ENCODE data around the gene DNAJA4.

DNAJA4 gene

GRCh38 chr15:78280319-78281072, 16.1 kb downstream of the DNAJA4 start:
- DNase-seq (ENCODE audit: low spot score) = no peak

DNA sequence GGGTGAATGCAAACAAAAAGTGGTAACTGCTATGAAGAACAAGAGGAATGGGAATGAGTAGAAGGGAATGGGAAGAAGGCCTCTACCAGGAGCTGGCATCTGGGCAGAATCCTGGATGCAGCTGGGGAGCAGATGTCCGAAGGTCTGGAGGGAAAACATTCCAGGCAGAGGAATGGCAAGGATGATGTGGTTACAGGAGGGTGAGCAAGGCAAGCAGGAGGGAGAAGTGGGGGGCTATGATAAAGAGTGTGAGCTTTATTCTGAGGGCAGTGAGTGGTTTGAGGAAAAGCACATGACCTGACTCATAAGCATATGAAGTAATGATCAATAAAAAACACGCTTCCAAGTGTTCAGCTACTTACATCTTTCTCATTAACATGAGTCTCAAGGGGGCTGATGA, 18.0 kb downstream of the DNAJA4 start:
- no peak for DNase-seq (ENCODE audit: low spot score)

GRCh38 chr15:78284758-78285157, 20.4 kb downstream of the DNAJA4 start:
- no peak for DNase-seq (ENCODE audit: low spot score)

- DNase-seq (ENCODE audit: low spot score) = no peak
Measured at GRCh38 chr15:78290222-78290621, 25.9 kb downstream of the DNAJA4 start.

GRCh38 chr15:78291052-78291451, 26.7 kb downstream of the DNAJA4 start:
- DNase-seq (ENCODE audit: low spot score) = no peak

- no peak for DNase-seq (ENCODE audit: low spot score)
Measured at GRCh38 chr15:78291698-78292097, 27.3 kb downstream of the DNAJA4 start.

DNA sequence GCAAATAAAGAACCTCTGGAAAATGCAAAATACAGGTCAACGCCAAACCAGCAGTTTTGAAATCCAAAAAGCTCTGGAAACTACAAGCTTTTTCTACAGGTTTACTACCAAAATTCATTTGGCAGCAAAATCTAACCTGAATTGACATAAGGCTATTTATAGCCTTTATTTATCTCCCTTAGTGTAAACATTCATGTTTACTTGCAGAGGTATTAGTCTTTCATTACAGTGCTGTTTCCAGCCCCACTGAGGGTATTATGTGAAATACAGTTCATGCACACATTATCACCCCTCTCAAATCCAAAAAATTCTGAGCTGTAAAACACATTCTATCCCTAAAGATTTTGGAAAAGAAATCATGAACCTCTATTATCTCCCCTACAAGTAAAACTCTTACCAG, 27.9 kb downstream of the DNAJA4 start:
- DNase-seq (ENCODE audit: low spot score) = no peak

GRCh38 chr15:78299101-78299930, 35.0 kb downstream of the DNAJA4 start, which contains the start of gene SKIC8:
SKIC8 (minus strand) TSS chr15:78299609; CDS start chr15:78295686, 3,923 bp downstream.
- peak; percentile 97 for DNase-seq (ENCODE audit: low spot score)

DNA sequence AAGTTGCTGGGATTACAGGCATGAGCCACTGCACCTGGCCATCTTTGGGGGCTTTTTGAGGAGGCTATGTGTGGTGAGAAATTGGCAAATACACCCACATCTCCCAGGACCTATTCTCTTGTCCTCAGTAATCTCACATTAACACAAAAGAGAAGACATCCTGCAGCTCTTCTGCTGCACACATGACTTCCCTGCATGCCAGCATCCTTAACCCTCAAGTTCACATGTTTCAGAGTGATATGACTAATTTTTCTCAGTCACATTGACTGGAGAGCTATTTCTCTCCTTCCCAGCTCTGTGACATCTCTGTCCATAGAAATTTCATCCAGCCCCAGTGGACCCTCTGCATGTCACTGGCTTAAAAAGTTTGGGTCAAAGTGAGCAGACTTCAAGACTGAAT, 37.0 kb downstream of the DNAJA4 start:
- no peak for DNase-seq (ENCODE audit: low spot score)

DNA sequence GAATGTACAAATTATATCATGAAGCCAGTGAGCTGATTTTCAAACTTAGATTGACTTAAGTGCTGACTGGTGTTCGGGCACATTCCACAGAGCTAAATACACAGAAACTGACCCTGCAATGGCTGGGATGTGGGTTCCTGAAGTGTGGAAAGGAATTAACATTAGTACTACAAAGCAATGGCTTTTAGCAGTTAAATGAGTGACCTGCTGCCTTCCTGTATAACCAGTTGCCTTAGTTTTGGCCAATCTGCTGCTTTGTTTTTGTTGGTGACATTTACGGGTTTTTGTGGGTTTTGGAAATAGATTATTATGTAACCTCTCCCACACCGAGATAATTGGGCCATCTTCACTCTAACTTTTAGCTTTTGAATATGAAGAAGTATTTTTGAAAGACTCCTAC, 37.5 kb downstream of the DNAJA4 start:
- DNase-seq (ENCODE audit: low spot score) = no peak

GRCh38 chr15:78302579-78303312, 38.4 kb downstream of the DNAJA4 start:
- DNase-seq (ENCODE audit: low spot score) = peak; percentile 54

DNA sequence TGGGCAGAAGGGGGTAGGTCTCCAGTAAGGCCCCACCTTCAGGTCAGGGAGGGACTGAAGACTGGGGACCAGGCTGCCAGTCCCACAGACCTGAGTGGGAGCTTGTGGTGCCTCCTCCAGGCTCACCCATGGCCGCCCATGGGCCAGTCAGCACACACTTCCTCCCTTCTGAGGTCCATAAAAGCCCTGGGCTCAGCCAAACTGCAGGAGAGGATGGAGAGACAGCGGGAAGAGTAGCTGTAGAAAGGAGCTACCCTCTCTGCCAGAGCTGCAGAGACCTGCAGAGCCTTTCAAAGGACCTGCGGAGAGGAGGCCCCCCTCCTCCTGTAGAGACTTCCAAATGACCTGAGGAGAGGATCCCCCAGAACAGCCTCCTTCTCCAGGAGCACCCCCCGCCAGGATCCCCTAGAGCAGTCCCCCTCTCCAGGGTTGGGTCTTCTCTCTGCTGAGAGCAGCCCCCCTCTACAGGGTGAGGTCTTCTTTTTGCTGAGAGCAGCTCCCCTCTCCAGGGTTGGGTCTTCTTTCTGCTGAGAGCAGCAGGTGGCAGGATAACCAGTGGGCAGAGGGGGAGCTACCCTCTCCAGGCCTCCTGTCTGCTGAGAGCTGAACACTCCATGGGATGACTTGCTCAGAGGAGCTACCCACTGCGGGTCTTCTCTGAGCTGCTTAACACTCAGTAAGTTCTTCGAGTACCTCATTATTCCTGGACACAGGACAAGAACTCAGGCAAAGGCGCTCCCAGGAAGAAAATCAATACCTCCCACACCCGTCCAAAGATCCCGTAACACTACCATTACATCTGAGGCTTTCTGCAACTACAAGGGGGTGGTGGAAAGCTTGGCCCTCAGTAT, 40.1 kb downstream of the DNAJA4 start:
- no peak for DNase-seq (ENCODE audit: low spot score)

DNA sequence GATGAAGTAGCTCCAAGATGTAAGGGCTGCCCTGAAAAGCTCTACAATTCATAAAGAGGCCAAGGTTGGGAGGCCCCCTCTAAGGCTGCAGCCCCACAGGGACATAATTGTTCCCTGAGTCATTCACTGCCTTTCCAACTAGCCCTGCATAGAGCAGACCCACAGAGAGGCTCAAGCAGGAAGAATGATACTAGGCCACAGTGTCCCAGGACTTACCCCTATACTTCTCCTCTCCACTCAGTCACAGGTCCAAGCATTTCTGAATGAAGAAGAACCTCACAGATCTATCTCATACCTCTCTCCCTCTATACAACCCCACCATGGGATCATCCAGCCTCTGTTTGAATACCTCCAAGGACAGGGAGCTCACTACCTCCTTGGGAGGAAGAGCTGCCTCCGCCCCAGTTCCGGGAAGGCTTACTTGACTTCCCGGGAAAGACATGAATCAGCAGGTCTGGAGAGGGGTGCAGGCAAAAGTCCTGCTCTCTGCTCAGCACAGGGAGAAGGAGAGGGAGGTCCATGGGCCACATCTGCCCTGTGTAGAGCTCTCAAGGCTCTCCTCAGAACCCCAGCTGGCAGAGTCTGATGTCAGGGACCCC, 41.9 kb downstream of the DNAJA4 start:
- peak; percentile 73 for DNase-seq (ENCODE audit: low spot score)

GRCh38 chr15:78307976-78308375, 43.6 kb downstream of the DNAJA4 start:
- DNase-seq (ENCODE audit: low spot score) = no peak

- DNase-seq (ENCODE audit: low spot score) = peak; percentile 86
Measured at GRCh38 chr15:78308422-78309032, 44.2 kb downstream of the DNAJA4 start.

GRCh38 chr15:78311292-78311691, 46.9 kb downstream of the DNAJA4 start:
- DNase-seq (ENCODE audit: low spot score) = no peak

GRCh38 chr15:78312536-78312935, 48.2 kb downstream of the DNAJA4 start:
- no peak for DNase-seq (ENCODE audit: low spot score)

DNA sequence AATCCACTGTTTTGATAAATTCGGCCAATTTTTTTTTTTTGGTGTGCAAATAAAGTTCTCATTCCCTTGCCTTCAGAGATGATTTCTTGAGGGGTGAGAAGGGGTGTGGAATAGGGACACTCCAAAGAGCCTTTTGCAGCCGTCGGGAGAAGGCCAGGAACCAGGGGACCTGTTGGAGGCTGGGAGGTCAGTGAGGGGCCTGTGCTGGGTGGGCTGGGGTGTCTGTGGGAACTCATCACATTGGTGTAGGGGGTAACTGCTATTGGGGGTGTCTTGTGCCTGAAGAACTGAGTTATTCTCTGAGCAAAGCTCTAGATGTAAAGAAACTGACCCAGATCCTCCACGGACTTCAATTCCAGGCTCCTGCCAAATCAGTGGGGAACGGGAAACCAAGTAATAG, 48.6 kb downstream of the DNAJA4 start:
- DNase-seq (ENCODE audit: low spot score) = no peak

DNA sequence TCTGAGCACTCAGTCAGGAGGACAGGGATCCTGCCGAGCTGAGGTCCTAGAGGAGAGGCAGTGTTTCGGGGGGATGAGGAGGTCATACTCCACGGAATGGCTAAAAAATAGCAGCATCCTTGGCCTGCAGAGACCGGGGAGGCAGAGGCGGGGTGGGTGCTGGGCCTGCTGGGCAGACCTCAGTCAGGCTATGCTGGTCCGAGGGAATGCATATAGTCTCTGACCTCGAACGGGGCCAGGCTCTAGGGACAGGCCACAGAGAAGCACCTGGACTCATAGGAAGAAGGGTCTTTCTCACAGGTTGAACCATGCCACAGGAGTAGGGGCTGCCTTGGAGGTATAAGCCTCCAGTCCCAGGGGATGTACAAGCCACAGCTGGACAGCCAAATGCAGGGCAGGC, 49.0 kb downstream of the DNAJA4 start:
- DNase-seq (ENCODE audit: low spot score) = no peak

- DNase-seq (ENCODE audit: low spot score) = no peak
Measured at GRCh38 chr15:78314181-78314581, 49.8 kb downstream of the DNAJA4 start.

All from AG20443 (cell line).